NCI-H460 (cell line): Measurements from ENCODE around the gene CANT1. TPM values are rescaled to one million over a fixed set of nuclear protein-coding genes. Genes with fewer than 3 reads are reported as not detected.

Experiments
- DNase-seq: peaks from one replicate; pipeline ENCODE4 v3.0.0-alpha.2; 2016; ENCODE audit warnings: low read depth; ENCODE audit errors: extremely low read depth
- total RNA-seq: library from RNA; depleted of rRNA; stranded (reverse); fragments of >200 nt; shearing (Covaris generic); gene quantifications from 2 replicates; pipeline ENCODE4 v1.2.3, GENCODE V29; 2014

Gene CANT1
- total RNA-seq, 1 experiment from 2014 or later, result 36.1 TPM

- no peak for DNase-seq
These were observed 3.1 kb upstream of the CANT1 start for GRCh38 chr17:79012563-79013134.

- no peak for DNase-seq
These were observed 2.0 kb upstream of the CANT1 start for GRCh38 chr17:79011451-79012147.

- no peak for DNase-seq
These were observed 711 bp upstream of the CANT1 start for GRCh38 chr17:79010304-79010646.

DNA sequence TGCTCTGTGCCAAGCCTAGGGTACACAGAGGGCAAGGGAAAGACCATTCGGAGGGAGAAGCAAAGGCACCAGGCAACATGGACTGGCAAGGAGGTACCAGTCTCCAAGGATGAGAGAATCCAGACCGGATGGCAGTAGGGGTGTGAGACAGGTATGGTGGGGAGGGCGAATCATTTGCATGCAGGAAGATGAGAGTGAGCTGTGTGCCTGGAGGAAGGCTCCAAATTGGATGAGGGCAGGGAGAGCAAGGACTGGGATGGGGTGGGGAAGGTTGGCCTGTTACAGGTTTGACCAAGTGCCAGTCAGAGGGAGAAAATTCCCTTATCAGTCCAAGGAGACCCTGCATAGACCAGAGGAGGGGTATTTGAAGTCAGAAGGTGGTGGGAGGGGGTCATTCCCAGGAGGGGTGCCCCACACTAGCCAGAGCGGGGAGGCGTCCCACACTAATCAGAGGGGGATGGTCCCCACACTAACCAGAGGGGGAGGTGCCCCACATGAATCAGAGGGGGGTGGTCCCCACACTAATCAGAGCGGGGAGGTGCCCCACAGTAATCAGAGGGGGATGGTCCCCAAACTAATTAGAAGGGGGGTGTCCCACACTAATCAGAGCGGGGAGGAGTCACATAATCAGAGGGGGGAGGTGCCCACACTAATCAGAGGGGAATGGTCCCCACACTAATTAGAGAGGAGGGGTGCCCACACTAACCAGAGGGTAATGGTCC lies 737 bp downstream of the CANT1 start:
- DNase-seq, result no peak

DNA sequence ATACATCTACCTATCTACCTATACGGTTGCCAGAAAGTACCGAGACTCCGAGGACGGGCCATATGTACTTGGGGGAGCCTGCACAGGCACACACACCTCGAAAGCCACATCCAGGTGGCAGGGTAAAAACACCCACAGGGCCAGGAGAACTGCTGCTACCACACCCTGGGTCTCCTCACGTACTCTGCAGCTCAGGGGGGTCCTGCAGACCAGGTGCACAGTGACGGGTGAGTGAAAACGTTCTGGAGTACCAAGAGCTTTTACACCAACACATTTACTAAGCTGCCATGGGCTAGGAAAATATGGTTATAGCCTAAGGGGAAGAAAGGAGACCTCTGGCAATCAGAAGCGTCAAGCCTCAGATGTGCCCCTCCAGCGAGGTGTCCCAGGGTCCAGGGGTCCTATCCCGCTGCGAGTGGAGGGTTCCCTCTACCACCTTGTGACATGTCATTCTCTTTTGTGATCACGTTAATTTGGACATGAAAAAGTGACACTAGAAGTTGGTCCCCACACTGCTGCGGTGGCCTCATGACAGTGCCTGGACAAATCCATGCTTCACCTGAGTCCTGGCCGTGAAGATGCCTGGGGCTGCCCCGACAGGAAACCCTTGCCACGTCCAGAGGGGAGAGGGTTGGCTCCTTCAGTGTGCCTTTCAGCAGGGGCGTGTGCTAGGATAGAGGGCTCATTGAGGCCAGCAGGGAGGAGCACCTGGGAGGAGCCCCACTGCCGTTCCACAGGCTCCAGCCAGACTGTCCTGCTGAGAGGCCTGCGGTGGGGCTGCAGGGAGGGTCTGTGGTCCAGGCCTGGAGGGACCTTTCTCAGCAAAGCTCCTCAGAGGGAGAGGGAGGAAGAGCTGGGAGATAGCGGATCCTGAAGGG lies 1.8 kb downstream of the CANT1 start:
- DNase-seq, result no peak

DNA sequence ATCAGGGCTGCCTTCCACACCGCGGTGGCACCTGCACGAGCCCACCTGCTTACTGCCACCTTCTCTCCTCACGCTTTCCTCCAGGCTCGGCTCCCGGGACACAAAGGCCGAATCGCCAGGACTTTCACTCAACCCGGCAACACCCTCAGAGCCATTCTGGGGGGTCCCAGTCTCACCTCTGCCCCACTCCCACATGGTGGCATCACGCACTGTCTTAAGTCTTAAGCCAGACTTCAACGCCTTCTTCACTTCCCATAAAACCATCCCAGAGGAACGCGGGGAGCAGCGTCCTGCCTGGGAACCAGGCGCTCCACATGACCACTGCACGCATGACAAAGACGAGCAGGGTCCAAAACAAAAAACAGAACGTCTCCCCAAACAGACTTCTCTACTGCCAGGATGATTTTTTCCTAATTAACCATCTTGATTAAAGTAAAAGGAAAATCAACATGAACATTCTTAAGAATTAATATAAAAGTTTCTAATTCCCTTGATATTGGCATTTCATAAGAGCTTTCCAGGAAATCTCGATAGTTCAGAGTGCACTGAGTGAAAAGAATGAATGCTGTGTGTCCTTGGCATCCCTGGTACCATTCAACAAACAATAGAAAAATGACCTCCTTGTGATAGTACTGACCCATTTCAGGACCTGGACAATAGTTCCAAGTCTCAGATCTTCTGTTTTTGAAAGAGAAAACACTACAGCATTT lies 2.6 kb downstream of the CANT1 start:
- no peak for DNase-seq

GRCh38 chr17:79006046-79006445 lies 3.5 kb downstream of the CANT1 start:
- DNase-seq, result no peak

DNA sequence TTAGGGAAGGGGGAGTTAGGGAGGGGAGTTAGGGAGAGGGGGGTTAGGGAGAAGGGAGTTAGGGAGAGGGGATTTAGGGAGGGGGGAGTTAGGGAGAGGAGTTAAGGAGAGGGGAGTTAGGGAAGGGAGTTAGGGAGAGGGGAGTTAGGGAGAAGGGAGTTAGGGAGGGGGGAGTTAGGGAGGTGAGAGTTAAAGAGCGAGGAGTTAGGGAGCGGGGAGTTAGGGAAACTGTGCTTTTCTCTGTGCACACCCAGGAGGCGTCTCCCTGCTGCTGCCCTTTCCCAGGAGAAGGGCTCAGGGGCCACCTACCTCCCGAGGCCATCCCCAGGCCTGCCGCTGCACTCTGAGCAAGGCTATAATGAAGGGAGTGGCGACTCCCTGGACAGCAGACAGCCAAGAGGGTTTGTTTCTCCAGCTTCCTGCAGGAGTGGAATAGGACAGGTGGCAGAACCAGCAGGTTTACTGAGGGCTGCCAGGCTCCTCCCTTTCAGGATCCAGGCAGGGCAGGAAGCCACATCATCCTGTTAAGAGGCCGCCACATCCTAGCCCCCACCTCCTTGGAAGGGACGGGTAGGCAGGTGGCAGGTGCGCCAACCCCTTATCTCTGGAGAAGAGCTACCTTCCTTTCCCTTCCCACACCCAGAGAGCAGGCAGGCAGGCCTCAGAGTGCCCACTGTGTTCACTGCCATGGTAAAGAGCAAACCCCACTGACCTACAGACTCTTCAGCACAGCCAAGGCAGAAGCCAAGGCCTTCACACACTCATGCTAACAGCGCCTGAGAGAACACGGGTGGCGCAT lies 4.3 kb downstream of the CANT1 start:
- DNase-seq, result no peak

GRCh38 chr17:79003661-79004411 lies 5.7 kb downstream of the CANT1 start:
- DNase-seq, result no peak

GRCh38 chr17:79002796-79003593 lies 6.6 kb downstream of the CANT1 start:
- no peak for DNase-seq

GRCh38 chr17:79002291-79002690 lies 7.3 kb downstream of the CANT1 start:
- DNase-seq, result no peak

DNA sequence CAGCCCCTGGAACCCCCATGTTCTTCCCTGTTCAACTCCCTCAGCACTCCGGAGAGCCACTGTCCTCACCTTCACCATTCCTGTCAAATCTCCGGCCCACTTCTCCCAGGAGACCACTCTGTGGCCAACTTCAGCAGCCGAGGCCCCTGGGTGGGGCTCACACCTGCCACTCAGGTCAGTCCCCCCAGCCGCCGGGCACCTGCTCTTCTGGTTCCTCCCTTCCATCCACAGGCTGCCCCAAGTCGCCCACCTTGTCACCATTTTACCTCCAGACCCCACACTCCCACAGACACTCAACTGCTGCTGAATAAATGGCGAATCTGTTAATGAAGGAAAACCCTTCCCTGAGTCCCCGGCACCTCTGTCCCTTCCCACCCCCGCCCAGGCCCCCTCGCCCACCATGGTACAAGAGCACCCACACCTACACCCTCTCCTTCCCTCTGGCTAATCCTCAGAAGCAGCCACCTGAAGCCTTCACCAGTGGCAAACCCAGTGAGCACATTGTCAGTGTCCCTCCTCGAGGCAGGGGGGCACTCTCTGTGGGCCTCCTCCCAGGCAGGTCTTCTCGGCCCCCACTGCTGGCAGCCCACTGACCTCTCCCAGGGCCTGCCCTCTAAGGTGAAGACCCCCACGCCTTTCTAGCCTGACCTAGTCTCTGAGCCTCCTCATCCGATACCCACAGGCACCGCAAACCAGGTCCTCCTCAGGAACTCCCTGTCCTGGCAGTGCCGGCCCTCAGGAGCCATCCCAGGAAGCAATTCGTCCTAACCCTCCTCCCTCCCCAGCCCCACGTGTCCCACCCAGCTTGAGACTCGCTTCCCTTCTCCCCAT lies 8.2 kb downstream of the CANT1 start:
- no peak for DNase-seq

DNA sequence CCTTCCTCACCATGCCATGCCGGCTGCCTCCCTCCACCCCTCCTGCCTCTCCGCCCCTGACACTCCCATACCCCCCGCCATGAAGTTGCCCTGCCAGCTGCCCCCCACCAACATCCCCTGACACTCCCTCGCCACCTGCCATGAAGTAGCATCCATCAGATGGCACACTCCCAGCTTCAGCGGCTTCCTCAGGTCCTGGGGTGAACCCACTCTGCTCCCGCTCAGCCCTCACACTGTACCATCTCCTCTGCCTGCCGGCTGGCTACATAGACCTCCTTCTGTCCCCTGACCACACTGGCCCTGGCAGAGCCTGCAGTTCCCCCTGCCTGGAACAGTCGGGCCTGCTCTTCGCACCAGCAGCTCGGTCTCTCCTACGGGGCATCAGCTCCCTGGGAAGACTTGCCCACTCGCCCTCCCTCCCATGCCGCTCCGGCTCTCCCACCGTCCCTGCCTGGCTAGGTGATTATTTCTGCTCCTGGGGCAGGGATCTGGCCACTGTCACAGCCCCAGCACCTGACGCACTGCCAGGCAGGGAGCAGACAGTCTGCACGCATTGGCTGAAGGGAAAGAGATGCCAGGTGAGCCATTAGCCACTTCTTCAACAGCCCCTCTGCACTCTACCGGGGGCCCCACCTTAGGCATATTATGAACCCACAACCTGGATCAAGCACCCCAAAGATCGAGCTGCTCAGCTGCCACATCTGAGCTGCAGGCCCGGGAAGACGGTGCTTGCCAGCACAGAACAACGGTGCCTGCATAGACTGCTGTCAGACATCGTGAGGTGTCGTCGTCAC lies 9.0 kb downstream of the CANT1 start:
- no peak for DNase-seq

GRCh38 chr17:78999947-79000395 lies 9.6 kb downstream of the CANT1 start:
- DNase-seq, result no peak

DNA sequence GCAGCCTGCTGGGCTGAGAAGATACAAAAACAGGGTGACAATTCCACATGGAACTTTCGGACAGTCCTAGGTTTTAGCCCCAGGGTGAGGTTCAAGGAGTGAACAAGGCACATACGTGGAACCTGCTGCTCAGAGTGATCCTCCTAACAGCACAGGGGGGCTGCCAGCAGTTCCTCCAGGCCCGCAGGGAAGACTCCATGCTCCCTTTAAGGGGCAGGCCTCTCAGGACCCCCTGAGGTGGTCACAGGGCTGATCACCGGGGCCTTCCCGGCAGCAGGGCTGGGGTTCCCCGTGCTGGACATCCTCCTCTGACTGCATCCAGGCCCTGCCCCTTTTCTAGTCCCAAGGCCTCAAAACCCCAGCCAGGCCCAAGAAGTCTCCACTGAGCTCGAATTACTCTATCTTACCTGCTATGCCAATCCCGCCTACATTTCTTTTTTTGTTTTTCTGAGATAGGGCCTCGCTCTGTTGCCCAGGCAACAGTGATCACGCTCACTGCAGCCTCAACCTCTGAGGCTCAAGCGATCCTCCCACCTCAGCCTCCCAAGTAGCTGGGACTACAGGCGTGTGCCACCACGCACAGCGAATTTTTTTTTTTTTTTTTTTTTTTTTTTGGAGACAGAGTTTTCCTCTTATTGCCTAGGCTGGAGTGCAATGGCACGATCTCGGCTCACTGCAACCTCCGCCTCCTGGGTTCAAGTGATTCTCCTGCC lies 10.4 kb downstream of the CANT1 start:
- DNase-seq, result no peak
